Measurements from ENCODE around the gene ANKRD6. TPM values are rescaled to one million over a fixed set of nuclear protein-coding genes. Genes with fewer than 3 reads are reported as not detected.
A peak's percentile ranks its signal among the peaks of the same experiment; 100 is the strongest.

ANKRD6 gene
- total RNA-seq, 1 experiment from 2014 or later, result 5.6 TPM

GRCh38 chr6:89597988-89598387, 165.0 kb downstream of the ANKRD6 start:
- Histone ChIP-seq H4K20me1 (ENCODE audit: control insufficient read depth, insufficient read depth, insufficient read length) (no peaks in the 10 kb centered on the region), H3K79me2 (ENCODE audit: insufficient read depth, low read length) (no peaks in the 10 kb centered on the region), H4K8ac (replicated peaks; ENCODE audit: insufficient read length, low read depth, low read length) (no peak overlapping the region), H3K9ac (ENCODE audit: extremely low read depth, insufficient read length, low read length) (no peak overlapping the region), H4K5ac (ENCODE audit: insufficient read length, low read depth, low read length) (no peak overlapping the region), H3K18ac (ENCODE audit: insufficient read length, low read depth, low read length) (no peak overlapping the region), H2BK12ac (ENCODE audit: insufficient read length, low read depth, low read length) (no peak overlapping the region), H3K4me1 (ENCODE audit: insufficient read depth, low read length) (no peaks in the 10 kb centered on the region), H3K56ac (ENCODE audit: insufficient read length, low read depth, low read length) (no peak overlapping the region), H3K4me2 (ENCODE audit: insufficient read depth, insufficient read length, low read length) (no peak overlapping the region), H3K27me3 (ENCODE audit: insufficient read depth, low read length) (no peaks in the 10 kb centered on the region; the same call in 1 of the 2 replicates), H3K23ac (ENCODE audit: insufficient read length, low read depth, low read length) (no peak overlapping the region), H2BK120ac (ENCODE audit: low read depth, low read length, poor library complexity, severe bottlenecking) (no peak overlapping the region), H3K4ac (ENCODE audit: low read depth, low read length) (no peak overlapping the region), H2AFZ (ENCODE audit: low read length) (no peak overlapping the region), H2BK5ac (ENCODE audit: insufficient read length, low read length) (no peak overlapping the region), H3T11ph (ENCODE audit: low read length) (no peak overlapping the region), H3K14ac (ENCODE audit: insufficient read depth, low read length) (no peak overlapping the region), H3K9me3 (ENCODE audit: control insufficient read depth, low read depth, low read length) (no peaks in the 10 kb centered on the region), H2BK15ac (ENCODE audit: low read depth, low read length) (no peak overlapping the region), H3K79me1 (ENCODE audit: insufficient read depth, low read depth, low read length, poor library complexity, severe bottlenecking) (no peaks in the 10 kb centered on the region), H3K23me2 (ENCODE audit: insufficient read length, low read depth, low read length, poor library complexity, severe bottlenecking) (no peaks in the 10 kb centered on the region), H2AK5ac (ENCODE audit: insufficient read length, low read length) (no peak overlapping the region), H3K27ac (ENCODE audit: insufficient read length, low read depth, low read length) (no peak overlapping the region), H4K91ac (ENCODE audit: insufficient read length, low read depth, low read length) (no peak overlapping the region), H2BK20ac (ENCODE audit: low read depth, low read length, poor library complexity, severe bottlenecking) (no peak overlapping the region)
- no CpG with 5 or more reads among the region's 3 CpGs for WGBS (ENCODE audit: extremely low coverage, insufficient read length, low lambda C conversion rate)
- H3K9me3 Mint-ChIP-seq, result no peaks in the 10 kb centered on the region
- no peaks in the 10 kb centered on the region for H3K36me3 Mint-ChIP-seq (ENCODE audit: insufficient read depth in 1 of 3, low read depth in 3 of 3)
- no peak overlapping the region for H3K4me3 Mint-ChIP-seq
- no peak overlapping the region for H3K27ac Mint-ChIP-seq
- peak; percentile 25; the same call in 1 of the 3 replicates for TF ChIP-seq CTCF (conservative IDR thresholded peaks at IDR 0.05)
- 0 out of 4 replicates have a peak, but pooled peaks cover 0 to 4% of the 10 kb centered on the region in 2 experiments for H3K4me1 Mint-ChIP-seq
- DNase-seq, result no peak
- H3K27me3 Mint-ChIP-seq (ENCODE audit: low read depth), result no peaks in the 10 kb centered on the region
